ELR (cell line): ENCODE measurements around the gene TMEM95.
A peak's percentile ranks its signal among the peaks of the same experiment; 100 is the strongest.
"Not testable (repeated sequence)": the region's sequence is repeated elsewhere in the genome, so short reads cannot be mapped to it uniquely, and the experiment has no call there.

Experiments
- DNase-seq: peaks from one replicate; pipeline ENCODE4 v3.0.0-alpha.2; 2015; ENCODE audit warnings: low read depth

The TMEM95 gene

GRCh38 chr17:7323731-7324437 lies 31.1 kb upstream of the TMEM95 start:
- DNase-seq = peak; percentile 69

GRCh38 chr17:7324438-7324779 lies 30.5 kb upstream of the TMEM95 start:
- no peak for DNase-seq

DNA sequence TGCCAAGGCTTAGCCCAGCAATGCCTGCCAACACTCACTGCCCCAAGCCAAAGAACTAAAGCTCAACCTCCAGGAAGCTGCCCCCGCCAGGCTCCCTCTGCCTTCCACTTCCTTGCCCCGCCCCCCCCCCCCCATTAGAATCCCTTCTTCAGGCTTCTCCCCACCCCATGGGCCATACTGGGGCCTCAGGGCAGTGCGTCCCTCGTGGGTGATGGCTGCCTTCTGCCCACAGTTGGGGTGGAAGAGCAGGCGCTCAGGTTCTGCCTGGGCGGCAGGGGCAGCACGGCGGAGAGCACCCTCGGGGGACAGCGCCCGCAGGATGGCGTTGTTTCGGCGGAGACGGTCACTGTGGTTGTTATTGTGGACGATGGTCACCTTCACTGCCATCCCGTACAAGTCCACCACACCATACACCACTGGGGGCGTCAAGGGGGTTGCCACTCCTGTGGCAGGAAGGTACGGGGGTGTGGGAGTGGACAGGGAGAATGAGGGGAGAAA lies 29.9 kb upstream of the TMEM95 start:
- no peak for DNase-seq

DNA sequence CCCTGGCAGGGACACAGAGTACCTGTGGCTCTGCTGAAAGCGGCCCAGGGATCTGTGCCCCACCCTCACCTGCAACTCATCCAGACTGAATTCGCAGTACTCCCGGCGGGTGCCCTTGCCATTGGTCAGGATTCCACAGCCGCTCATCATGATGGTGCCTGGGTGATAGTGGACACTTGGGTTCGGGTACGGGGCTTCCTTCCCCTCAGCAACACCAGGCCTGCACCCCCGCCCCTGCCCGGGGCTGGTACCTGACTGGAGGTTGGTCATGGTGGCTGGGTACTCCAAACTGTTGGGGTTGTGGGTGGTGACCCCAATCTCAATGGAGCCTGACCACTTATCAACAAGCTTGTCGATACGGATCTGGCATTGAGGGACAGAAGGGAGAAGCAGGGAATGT lies 28.8 kb upstream of the TMEM95 start:
- no peak for DNase-seq

DNA sequence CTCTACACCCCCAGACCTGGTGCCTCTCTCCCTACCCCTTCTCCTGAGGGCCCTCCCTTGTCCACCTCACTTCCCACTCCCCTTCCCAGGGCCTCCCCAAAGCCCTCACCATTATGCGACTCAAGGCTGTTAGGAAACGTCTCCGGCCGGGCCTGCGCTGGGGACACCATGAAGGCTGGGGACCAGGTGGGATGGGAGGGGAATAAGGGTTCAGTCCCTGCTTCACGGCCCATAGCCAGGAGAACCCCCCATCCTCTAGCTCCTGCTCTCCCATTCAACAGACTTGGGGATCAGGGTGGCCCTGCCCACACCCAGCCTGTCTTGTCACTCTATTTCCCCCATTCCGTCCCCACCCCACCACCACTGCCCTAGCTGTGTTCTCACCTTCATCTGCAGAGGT lies 27.9 kb upstream of the TMEM95 start:
- DNase-seq = no peak

DNA sequence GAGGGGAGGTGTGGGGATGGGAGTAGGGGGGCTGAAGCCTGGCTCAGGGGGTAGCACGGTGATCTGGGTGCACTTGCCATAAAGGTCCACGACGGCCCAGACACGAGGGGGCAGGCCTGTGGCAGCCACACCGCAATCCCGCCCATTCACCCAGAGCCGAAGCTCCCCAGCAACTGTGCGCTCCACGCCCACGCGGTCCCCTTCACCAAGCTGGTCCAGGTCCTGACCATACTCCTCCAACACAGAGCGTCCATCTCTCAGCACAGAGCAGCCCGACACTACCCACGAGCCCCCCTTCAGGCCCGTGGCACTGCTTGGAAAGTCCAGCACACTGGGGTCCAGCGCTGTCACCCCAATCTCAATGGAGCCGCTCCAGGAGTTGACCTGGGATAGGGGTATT lies 27.5 kb upstream of the TMEM95 start:
- DNase-seq = no peak

DNA sequence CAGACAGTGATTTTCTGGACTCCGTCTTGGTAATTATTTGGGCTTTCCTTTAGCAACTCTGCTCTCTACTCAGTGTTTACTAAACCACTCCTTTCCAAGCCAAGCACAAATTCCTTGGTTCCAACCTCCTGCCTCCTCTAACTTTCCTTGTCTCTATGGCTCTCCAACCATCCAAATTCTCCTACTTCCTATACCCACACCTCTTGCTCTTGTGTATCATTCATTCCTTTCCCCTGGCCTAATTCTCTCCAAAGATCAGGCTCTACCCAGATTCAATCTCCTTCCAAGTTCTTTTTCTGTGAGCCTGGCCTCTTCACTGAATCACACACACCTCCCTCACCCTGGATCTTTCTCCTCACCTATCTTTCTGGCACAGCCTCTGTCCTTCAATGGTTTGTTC lies 26.9 kb upstream of the TMEM95 start:
- no peak for DNase-seq

- peak; percentile 58 for DNase-seq
These were observed 26.0 kb upstream of the TMEM95 start, which contains the start of gene NEURL4 for GRCh38 chr17:7328840-7329373. TSS of gene NEURL4 (minus strand) at chr17:7329335. CDS start at chr17:7329312, 23 bp downstream.

- peak; percentile 99 for DNase-seq
These were observed 25.5 kb upstream of the TMEM95 start for GRCh38 chr17:7329374-7329996.

DNA sequence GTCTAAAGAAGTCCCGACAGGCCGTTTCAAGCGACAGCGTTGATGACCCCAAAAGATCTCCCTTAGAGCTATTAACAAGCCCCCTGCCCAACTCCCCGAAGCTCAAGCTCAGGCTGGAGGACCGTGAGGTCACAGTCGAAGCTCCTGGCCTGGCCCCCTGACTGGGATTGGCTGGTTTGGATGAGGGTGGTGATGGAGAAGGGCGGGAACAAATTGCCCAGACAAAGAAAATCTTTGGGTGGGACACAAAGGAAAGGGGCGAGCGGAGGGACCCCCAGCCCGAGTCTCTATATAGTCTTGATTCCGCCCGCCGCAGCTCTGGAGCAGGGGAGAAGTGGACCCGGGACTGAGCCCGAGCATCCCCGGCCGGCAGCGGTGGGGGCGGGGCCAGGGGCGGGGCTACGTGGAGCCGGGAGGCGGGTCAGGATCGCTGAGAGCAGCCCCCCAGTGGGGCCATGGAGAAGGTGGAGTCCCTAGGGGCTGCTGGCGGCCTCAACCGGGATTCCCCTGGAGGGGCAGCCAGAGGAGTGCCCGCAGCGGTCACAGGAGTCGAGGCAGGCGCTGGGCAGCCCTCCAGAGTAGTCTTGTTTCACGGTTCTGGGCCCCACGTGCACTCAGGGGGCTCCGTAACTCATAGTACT lies 24.8 kb upstream of the TMEM95 start:
- peak; percentile 87 for DNase-seq

DNA sequence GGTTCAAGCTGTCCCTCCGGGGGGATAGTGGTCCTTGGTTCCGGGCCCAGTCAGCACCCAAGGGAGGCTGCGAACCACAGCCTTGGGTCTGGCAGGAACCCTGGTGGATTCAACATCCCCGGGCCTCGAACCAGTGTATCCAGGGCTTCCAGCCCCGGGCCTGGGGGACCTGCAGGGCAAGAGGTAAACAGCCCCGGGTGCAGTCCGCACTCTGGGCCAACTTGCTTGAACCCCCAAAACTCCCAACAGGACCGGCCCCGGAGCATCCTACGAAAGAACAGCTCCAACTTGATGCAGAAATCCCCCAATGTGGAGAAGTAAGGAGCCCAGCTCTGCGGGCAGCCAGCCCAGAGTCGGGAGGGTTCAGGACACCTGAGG lies 24.3 kb upstream of the TMEM95 start:
- no peak for DNase-seq

DNA sequence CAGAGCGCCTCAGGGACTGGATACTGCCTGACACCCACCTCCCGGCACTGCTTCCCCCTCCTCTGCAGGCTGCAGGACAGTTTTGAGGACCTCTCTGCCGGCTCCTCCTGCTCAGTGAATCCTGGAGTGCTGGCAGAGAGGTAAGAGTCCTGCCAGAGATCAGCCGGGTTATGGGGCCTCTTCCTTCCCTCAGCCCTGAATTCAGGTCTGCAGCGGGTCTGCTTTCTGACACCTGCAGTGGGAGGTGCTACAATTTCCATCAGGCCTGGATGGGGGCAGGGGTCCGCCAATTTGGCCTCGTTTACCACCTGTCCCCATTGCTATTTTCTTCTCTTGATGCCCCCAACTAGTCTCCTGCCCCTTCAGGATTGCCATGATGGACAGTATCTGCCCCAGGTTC lies 22.8 kb upstream of the TMEM95 start:
- DNase-seq = no peak

DNA sequence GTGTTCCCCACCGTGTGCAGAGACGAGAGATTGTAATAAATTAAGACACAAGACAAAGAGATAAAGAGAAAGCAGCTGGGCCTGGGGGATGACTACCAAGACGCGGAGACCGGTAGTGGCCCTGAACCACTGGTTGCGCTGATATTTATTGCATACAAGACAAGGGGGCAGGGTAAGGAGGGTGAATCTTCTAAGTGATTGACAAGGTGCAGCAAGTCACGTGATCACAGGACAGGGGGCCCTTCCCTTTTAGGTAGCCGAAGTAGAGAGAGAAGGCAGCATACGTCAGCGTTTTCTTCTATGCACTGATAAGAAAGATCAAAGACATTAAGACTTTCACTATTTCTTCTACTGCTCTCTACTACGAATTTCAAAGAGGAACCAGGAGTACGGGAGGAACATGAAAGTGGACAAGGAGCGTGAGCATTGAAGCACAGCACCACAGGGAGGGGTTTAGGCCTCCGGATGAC lies 22.3 kb upstream of the TMEM95 start:
- DNase-seq = not testable (repeated sequence)

DNA sequence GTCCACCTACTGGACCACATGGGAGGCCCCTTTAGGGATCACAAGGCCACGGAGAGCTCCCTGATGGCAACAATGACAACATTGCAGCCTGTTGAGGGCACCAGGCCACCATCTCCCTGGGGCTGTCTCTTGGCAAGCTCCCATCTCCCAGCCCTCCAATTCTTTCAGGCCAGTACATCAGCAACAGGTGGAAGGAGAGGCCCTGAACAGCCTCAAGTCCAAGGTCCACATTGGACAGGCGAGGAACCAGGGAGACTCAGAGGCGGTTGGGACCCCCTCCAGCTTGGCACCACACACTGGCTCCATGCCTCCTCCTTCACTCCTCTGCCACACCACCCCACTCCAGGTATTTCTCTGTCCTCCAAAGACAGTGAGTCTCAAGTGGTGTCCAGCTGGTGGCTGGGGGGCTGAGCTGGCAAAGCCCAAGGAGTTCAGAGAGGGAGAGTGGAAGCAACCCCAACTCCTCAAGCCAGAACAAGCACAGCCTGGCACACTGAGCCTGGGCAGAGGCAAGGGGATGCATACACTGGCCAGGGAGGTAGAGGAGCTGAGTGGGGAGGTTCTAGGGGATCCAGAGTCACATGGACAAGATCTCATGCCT lies 19.9 kb upstream of the TMEM95 start:
- no peak for DNase-seq

DNA sequence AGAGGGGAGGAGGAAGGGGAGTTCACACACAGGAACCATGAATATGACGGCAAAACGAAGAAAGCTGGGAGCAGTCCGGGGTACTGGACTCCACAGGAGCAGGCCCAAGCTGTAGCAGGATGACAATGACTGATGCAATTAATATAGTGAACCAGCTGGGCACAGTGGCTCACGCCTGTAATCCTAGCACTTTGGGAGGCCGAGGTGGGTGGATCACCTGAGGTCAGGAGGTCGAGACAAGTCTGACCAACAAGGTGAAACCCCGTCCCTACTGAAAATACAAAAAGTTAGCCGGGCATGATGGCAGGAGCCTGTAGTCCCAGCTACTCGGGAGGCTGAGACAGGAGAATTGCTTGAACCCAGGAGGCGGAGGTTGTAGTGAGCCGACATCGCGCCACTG lies 19.2 kb upstream of the TMEM95 start:
- not testable (repeated sequence) for DNase-seq

DNA sequence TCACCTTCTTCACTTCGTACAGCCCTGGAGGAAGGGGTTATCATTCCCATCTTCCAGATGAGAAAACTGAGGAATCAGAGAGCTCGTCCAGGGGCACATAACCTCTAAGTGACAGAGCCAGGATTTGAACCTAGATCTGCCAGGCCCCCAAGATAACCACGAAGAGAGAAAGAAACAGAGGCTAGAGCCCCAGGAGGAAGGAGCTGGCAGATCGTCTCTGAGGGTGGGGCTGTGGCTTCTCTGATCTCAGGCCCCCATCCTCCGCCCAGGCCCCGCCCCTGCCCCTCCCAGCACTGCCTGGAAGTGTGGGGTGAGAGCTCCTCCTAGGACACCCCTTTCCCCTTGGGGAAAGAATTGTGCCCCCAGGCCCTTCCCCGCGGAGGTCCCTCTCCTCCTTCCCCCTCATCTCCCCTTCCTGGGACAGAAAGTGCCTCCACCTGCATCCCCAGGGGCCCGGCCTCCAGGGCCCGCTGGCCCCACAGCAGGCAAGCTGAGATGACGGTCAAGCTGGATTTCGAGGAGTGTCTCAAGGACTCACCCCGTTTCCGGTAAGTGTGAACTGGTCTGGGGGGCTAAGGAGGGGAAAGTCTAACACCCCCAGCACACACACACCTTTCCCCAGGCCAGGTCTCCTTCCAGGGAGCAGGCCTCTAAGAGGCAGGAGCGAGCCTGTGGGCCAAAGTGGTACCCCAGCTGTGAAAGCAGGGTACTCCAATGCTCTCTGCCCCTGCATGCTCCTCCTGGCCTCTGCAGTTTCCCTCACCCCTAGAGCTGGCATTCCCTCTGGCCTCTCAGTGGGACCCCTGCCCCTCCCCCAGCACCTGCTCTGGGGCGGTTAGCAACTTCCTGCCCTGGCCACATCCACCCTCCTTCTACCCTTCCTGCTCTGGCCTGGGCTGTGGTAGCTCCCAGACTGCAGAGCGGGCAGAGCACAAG lies 18.4 kb upstream of the TMEM95 start, which contains the start of gene ACAP1:
ACAP1 (plus strand) TSS at position 290 of the 936 bp plus-strand sequence; CDS start at position 496, 206 bp downstream.
- DNase-seq = no peak

DNA sequence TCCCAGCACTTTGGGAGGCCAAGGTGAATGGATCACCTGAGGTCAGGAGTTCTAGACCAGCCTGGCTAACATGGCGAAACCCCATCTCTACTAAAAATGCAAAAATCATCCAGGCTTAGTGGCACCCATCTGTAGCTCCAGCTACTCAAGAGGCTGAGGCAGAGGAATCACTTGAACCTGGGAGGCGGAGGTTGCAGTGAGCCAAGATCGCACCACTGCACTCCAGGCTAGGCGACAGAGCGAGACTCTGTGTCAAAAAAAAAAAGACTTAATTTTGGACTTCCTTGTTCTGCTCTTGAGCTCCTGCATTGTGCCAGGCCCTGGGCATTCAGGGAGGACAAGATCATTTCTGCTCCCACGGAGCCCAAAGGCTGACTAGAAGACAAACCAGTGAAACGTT lies 17.4 kb upstream of the TMEM95 start:
- not testable (repeated sequence) for DNase-seq

DNA sequence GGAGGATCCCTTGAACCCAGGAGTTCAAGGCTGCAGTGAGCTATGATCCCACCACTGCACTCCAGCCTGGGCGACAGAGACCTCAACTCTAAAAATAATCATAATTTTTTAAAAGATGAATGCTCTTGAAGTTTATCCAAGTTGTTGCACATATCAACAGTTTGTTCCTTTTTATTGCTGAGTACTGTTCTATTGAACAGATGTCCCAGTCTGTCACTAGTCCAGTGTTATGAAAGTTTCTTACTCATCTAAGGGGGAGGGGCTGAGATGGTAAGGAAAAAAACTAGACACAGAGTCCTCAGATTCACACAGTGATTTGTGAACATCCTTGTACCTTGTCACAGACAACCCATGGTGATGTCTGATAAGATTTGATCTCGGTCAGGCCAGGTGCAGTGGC lies 14.8 kb upstream of the TMEM95 start:
- DNase-seq = peak; percentile 34

DNA sequence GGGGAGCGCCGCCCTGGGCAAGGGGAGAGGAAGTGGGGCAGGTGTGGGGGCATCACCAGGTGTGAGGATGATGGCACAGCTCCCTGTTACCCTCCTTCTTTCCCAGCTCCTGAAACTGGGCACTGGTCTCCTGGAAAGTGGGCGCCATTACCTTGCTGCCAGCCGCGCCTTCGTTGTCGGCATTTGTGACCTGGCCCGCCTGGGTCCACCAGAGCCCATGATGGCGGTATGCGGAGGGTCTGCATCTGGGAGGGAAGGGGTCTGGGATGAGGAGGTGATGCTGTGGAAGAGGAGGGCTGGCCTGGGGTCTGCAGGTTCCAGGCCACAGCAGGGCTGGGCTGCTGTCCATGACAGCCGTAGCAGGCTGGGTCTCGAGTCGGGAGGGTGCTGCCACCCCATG lies 13.1 kb upstream of the TMEM95 start:
- DNase-seq = no peak

- DNase-seq = no peak
These were observed 11.7 kb upstream of the TMEM95 start for GRCh38 chr17:7343250-7343649.
